ENCODE data around the gene TPP2. TPM values are rescaled to one million over a fixed set of nuclear protein-coding genes. Genes with fewer than 3 reads are reported as not detected.

TPP2 gene
- total RNA-seq, 4 donors from 2014 or later = 38.2 to 78.2 (median 68.1) TPM

DNA sequence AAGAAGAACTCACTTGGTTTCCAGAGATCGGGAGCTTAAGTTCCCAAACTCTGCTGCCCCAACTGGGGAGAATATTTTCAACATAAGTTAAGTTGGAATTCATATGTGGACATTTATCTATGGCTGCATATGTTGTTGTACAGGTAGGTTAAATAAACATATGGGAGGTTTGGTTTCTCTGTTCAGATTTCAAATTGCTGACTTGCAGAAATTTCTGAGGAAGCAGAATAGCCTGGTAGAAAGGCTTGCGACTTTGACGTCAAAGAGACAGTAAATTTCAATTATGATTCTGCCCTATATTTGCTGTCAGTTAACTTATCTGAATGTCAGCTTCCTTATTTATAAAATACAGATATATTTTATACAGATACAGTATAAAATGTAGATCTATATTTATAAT, 40.0 kb upstream of the TPP2 start:
- Histone ChIP-seq H3K4me1 (no peaks in the 10 kb centered on the region), H3K36me3 (no peaks in the 10 kb centered on the region), H3K27me3 (no peaks in the 10 kb centered on the region), H3K9me3 (no peaks in the 10 kb centered on the region), H3K27ac (no peak overlapping the region), H3K4me3 (no peak overlapping the region)
- in situ Hi-C loops (cut with MboI; ENCODE audit: low sequenced_read_pairs in 4 of 4) = loop anchor here in 1 of 4 donors (10.0 kb wide), 1 partner anchor 622 kb away; no protein-coding TSS in a partner anchor
- TF ChIP-seq, protein P1, sequence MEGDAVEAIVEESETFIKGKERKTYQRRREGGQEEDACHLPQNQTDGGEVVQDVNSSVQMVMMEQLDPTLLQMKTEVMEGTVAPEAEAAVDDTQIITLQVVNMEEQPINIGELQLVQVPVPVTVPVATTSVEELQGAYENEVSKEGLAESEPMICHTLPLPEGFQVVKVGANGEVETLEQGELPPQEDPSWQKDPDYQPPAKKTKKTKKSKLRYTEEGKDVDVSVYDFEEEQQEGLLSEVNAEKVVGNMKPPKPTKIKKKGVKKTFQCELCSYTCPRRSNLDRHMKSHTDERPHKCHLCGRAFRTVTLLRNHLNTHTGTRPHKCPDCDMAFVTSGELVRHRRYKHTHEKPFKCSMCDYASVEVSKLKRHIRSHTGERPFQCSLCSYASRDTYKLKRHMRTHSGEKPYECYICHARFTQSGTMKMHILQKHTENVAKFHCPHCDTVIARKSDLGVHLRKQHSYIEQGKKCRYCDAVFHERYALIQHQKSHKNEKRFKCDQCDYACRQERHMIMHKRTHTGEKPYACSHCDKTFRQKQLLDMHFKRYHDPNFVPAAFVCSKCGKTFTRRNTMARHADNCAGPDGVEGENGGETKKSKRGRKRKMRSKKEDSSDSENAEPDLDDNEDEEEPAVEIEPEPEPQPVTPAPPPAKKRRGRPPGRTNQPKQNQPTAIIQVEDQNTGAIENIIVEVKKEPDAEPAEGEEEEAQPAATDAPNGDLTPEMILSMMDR (IDR thresholded peaks at IDR 0.05 in 4 of 5, conservative IDR thresholded peaks at IDR 0.05 in 1 of 5) = no peak
- no peak for TF ChIP-seq POLR2A (IDR thresholded peaks at IDR 0.05)
- ATAC-seq = no peak
- intact Hi-C loops (cut with DNase I; ENCODE audit: low total_unique reads) = loop anchor here (5.0 to 10.0 kb wide), 2 partner anchors 615 to 1402 kb away; no protein-coding TSS in a partner anchor
- no peak for DNase-seq

DNA sequence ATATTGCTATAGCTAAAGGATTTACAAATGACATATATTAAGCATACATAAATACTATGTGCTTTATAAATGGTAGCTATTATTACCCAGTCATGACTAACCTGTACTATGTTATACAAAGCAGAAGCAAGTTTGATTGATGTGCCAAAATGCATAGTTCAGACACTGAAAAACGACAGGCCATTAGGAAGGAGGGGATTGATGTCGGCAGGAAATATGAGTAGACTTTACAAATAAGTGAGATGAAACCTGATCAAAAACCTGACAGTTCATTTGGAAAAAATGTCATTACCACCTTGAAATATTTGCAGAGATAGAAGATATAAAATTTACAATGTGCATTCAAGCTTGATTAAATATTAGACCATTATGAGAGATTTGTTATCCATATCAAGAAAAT, 38.8 kb upstream of the TPP2 start:
- Histone ChIP-seq H3K36me3 (no peaks in the 10 kb centered on the region), H3K27me3 (no peaks in the 10 kb centered on the region), H3K27ac (no peak overlapping the region), H3K4me3 (no peak overlapping the region), H3K4me1 (no peaks in the 10 kb centered on the region), H3K9me3 (no peaks in the 10 kb centered on the region)
- intact Hi-C loops (cut with DNase I; ENCODE audit: low total_unique reads) (loop anchor here (5.0 to 10.0 kb wide), 2 partner anchors 616 to 1403 kb away; no protein-coding TSS in a partner anchor), in situ Hi-C loops (cut with MboI; ENCODE audit: low sequenced_read_pairs in 4 of 4) (loop anchor here in 1 of 4 donors (10.0 kb wide), 1 partner anchor 623 kb away; no protein-coding TSS in a partner anchor)
- TF ChIP-seq, protein P1 (IDR thresholded peaks at IDR 0.05 in 4 of 5, conservative IDR thresholded peaks at IDR 0.05 in 1 of 5) = no peak
- no peak for TF ChIP-seq POLR2A (IDR thresholded peaks at IDR 0.05)
- DNase-seq = no peak
- ATAC-seq = no peak

- no peak for DNase-seq
- H3K9me3 ChIP-seq = no peaks in the 10 kb centered on the region
- no peaks in the 10 kb centered on the region for H3K36me3 ChIP-seq
- no peak overlapping the region for H3K27ac ChIP-seq
- intact Hi-C loops (cut with DNase I; ENCODE audit: low total_unique reads) (no loop called here), in situ Hi-C loops (cut with MboI; ENCODE audit: low sequenced_read_pairs in 4 of 4) (no loop called here)
- ATAC-seq = no peak
- H3K4me3 ChIP-seq = no peak overlapping the region
- H3K4me1 ChIP-seq = no peaks in the 10 kb centered on the region
- TF ChIP-seq, protein P1 (IDR thresholded peaks at IDR 0.05 in 4 of 5, conservative IDR thresholded peaks at IDR 0.05 in 1 of 5) = no peak
- TF ChIP-seq POLR2A (IDR thresholded peaks at IDR 0.05) = no peak
- H3K27me3 ChIP-seq = no peaks in the 10 kb centered on the region
Observed at GRCh38 chr13:102561933-102562332, 34.9 kb upstream of the TPP2 start.

DNA sequence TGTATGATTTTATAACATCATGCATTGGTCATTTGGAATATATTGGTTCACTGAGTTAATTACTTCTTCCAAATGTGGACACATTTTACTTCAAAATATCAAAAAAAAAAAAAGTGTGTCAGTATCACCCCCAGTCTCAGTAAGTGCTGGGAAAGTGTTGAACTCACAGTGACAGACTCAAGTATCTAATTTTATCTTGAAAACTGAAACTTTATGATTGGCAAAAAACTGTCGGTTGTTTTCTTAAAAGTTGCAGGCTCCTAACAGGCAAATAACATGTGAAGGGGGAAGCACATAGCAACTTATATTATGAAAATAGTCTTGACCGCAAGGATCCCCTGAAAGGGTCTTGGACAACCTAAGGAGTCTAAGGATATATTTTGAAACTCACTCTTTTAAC, 33.5 kb upstream of the TPP2 start:
- no peaks in the 10 kb centered on the region for H3K4me1 ChIP-seq
- in situ Hi-C loops (cut with MboI; ENCODE audit: low sequenced_read_pairs in 4 of 4) = no loop called here
- no peak for TF ChIP-seq POLR2A (IDR thresholded peaks at IDR 0.05)
- H3K9me3 ChIP-seq = no peaks in the 10 kb centered on the region
- intact Hi-C loops (cut with DNase I; ENCODE audit: low total_unique reads) = no loop called here
- H3K27me3 ChIP-seq = no peaks in the 10 kb centered on the region
- ATAC-seq (no peak), DNase-seq (no peak)
- H3K4me3 ChIP-seq = no peak overlapping the region
- H3K27ac ChIP-seq = no peak overlapping the region
- H3K36me3 ChIP-seq = no peaks in the 10 kb centered on the region

GRCh38 chr13:102564564-102564963, 32.2 kb upstream of the TPP2 start:
- H3K9me3 ChIP-seq = no peaks in the 10 kb centered on the region
- no peak overlapping the region for H3K4me3 ChIP-seq
- H3K36me3 ChIP-seq = no peaks in the 10 kb centered on the region
- no peaks in the 10 kb centered on the region for H3K4me1 ChIP-seq
- no peak for DNase-seq
- in situ Hi-C loops (cut with MboI; ENCODE audit: low sequenced_read_pairs in 4 of 4) = no loop called here
- TF ChIP-seq POLR2A (IDR thresholded peaks at IDR 0.05) = no peak
- TF ChIP-seq, protein P1 (IDR thresholded peaks at IDR 0.05 in 4 of 5, conservative IDR thresholded peaks at IDR 0.05 in 1 of 5) = no peak
- no peaks in the 10 kb centered on the region for H3K27me3 ChIP-seq
- ATAC-seq = no peak
- H3K27ac ChIP-seq = no peak overlapping the region
- intact Hi-C loops (cut with DNase I; ENCODE audit: low total_unique reads) = no loop called here
